HG03103 (cell line): ENCODE results near the gene TBC1D32.
"Not testable (repeated sequence)": the region's sequence is repeated elsewhere in the genome, so short reads cannot be mapped to it uniquely, and the experiment has no call there.

Experiments used
- ATAC-seq: cut with Tn5 transposase; IDR thresholded peaks from one replicate; pipeline ENCODE4 v1.9.1; 2021; ENCODE audit warnings: low read depth; ENCODE audit not compliant: unreplicated experiment

TBC1D32 gene

DNA sequence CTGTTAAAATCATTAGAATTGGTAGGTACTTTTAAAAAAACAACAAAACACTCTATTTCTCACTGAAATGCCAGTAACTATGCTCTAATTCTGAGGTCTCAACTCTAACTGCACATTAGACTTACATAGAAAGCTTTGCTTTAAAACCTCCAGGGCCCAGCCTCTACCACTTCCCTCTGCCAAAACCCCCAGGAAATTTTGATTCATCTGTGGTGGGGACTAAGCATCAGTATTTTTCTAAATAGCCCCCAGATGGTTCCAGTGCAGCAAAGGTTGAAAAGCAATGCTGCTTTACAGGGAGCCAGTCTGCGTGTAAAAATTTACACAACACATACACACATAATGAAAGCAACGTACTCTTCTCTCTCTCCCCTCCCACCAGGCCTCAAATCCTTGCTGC, 3.8 kb downstream of the TBC1D32 start:
- no peak for ATAC-seq

GRCh38 chr6:121321282-121321681, 13.0 kb downstream of the TBC1D32 start:
- no peak for ATAC-seq

- no peak for ATAC-seq
These were observed 14.7 kb downstream of the TBC1D32 start for GRCh38 chr6:121319603-121320002.

- ATAC-seq, result no peak
These were observed 15.1 kb downstream of the TBC1D32 start for GRCh38 chr6:121319112-121319553.

GRCh38 chr6:121314381-121315112, 19.7 kb downstream of the TBC1D32 start:
- no peak for ATAC-seq

DNA sequence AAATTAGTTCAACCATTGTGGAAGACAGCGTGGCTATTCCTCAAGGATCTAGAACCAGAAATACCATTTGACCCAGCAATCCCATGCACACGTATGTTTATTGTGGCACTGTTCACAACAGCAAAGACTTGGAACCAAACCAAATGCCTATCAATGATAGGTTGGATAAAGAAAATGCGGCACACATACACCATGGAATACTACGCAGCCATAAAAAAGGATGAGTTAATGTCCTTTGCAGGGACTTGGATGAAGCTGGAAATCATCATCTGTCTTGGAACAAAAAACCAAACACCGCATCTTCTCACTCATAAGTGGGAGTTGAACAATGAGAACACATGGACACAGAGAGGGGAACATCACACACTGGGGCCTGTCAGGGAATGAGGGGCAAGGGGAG, 22.5 kb downstream of the TBC1D32 start:
- ATAC-seq, result not testable (repeated sequence)

DNA sequence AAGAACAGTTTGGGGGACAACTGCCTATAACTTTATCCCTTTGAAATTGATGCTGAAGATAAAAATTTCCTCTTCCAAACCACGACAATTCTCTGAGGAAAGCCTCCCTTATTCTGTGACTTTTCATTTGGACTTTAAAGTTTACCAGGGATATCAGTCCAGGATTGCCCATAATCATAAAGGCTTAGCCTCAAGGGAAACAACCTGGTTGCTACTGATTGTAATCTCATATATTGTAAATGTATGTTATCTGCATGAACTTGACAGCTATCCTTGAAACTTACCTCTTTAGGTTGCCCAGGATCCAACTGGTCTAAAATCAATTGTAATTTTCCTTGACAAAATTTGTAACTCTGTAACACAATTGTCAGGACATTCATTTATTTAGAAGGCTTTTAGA, 23.8 kb downstream of the TBC1D32 start:
- no peak for ATAC-seq

- no peak for ATAC-seq
These were observed 24.4 kb downstream of the TBC1D32 start for GRCh38 chr6:121309768-121310469.

DNA sequence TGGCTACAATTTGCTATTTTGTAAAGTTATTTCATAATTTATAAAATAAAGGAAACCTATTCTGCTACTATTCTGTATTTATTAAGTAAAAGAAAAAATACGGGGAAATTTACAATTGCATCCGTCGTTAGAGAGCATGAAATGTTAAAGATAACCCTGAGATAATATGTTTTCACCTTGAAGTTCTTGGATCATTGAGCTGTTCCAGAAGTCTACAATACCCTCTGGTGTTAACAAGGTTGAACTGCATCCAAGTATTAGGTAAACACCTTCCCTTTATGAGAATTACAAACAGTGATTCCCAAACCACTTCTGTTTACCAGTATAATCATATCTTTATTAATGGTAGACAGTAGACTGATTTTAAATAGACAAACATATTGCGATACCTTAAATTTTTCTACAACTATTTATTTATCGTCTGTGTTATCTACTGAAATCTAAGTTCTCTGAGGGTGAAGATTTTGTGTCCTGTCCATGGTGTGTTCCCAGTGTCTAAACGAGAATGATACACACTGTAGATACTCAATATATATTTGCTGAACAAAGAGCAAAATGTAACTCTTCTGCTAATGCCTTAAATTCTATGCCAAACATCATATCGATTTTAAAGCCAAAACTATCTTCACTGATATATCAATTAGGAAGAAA, 28.2 kb downstream of the TBC1D32 start:
- ATAC-seq, result peak; percentile 84

DNA sequence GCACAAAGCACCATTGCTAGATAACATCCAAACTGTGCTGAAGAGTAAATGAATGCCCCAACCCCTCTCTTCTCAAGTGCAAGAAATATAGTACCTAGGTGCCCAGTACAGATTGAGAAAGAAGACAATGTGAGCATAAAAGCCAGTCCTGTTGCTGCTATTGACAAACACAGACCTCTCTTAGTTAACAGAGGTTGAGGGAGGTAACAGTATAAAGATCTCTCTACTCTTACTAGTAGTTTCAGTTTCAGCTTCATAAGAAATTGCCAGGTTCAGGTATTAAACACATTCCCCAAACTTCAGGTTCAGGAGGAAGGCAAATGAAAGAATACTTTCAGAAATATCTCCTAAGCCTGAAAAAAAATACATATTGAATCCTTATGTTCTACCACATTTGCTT, 31.4 kb downstream of the TBC1D32 start:
- ATAC-seq, result no peak

- ATAC-seq, result not testable (repeated sequence)
These were observed 33.1 kb downstream of the TBC1D32 start for GRCh38 chr6:121301156-121301555.

DNA sequence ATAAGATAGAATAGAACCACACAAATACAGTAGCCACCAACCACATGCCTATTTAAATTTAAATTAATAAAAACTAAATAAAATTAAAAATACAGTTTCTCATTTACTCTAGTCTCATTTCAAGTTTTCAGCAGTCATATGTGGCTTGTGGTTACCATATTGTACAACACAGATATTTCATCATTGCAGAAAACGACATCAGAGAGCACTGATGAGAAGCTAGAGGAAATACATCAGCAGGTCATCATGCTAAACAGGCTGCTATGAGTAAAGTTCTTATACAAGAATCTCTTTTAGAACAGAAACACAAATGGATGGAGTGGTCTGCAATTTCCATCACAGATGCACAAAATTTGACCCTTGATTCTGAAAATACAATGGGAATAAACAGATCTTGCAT, 36.6 kb downstream of the TBC1D32 start:
- no peak for ATAC-seq

DNA sequence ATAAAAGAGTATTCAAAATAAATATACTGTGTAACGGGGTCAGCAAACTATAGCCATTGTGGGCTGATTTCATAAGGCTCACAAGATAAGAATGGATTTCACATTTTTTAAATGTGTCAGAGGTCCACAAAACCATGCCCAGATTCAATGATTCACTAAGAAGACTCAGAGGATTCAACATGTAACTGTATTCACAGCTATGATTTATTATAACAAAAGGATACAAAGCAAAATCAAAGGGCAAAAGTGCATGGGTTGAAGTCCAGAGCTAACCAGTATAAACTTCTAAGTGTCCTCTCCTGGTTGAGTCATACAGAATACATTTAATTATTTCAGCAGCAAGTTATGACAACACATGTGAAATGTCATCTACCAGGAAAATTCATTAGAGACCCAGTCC, 49.2 kb downstream of the TBC1D32 start:
- no peak for ATAC-seq

GRCh38 chr6:121274666-121275295, 59.5 kb downstream of the TBC1D32 start:
- ATAC-seq, result no peak

DNA sequence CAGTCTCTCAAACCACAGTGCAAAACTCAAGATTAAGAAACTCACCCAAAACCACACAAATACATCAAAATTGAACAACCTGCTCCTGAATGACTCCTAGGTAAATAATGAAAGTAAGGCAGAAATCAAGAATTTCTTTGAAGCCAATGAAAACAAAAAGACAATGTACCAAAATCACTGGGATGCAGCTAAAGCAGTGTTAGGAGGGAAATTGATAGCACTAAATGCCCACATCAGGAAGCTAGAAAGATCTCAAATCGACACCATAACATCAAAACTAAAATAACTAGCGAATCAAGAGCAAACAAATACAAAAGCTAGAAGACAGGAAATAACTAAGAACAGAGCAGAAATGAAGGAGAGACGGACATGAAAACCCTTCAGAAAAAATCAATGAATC, 70.5 kb downstream of the TBC1D32 start:
- ATAC-seq, result no peak

- no peak for ATAC-seq
These were observed 73.6 kb downstream of the TBC1D32 start for GRCh38 chr6:121260651-121261102.

DNA sequence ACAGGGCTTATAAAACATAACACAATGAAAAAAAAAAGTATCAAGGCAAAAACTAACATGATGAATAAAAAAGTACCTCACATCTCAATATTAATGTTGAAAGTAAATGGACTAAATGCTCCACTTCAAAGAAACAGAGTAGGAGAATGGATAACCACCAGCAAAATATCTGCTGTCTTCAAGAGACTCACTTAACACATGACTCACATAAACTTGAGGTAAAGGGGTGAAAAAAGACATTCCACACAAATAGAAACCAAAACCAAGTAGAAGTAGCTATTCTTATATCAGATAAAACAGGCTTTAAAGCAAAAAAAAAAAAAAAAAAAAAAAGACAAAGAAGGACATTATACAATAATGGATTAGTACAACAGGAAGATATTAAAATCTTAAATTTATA, 86.9 kb downstream of the TBC1D32 start:
- ATAC-seq, result no peak

GRCh38 chr6:121242386-121242785, 91.9 kb downstream of the TBC1D32 start:
- ATAC-seq, result no peak

GRCh38 chr6:121237859-121238258, 96.4 kb downstream of the TBC1D32 start:
- no peak for ATAC-seq

GRCh38 chr6:121236984-121237383, 97.3 kb downstream of the TBC1D32 start:
- no peak for ATAC-seq

GRCh38 chr6:121235386-121235785, 98.9 kb downstream of the TBC1D32 start:
- no peak for ATAC-seq
